Renal pelvis (tissue), 12 donors: Measurements from ENCODE around the gene STX1B. TPM values are rescaled to one million over a fixed set of nuclear protein-coding genes. Genes with fewer than 3 reads are reported as not detected.
"Not testable (repeated sequence)": the region's sequence is repeated elsewhere in the genome, so short reads cannot be mapped to it uniquely, and the experiment has no call there.

Experiments
- DNase-seq: peaks from one replicate; pipeline ENCODE4 v3.0.0-alpha.2; 2013
- long read RNA-seq, 16 experiments: transcript quantifications; one replicate each; lab custom pipeline, GENCODE V29; 2026
- polyA plus RNA-seq, 3 donors: library from polyadenylated mRNA; unstranded; fragments of 120-200 nt; gene quantifications; one replicate each; pipeline ENCODE4 v1.2.1, GENCODE V29; 2013; ENCODE audit not compliant: insufficient read length in 3 of 3

STX1B gene
- polyA plus RNA-seq, result 1 to 10 TPM; 1.2 to 2.2 (median 1.7) TPM
- long read RNA-seq, donor 1, result 0 reads
- long read RNA-seq, donor 2, result 0 reads
- long read RNA-seq, donor 3, result 0 reads
- long read RNA-seq, donor 4, result 0 reads
- long read RNA-seq, donor 5, result 0 reads
- long read RNA-seq, donor 6, result 0 reads
- long read RNA-seq, donor 7, result 0 reads
- long read RNA-seq, donor 8, result 0 reads
- long read RNA-seq, donor 9, result 0 reads
- long read RNA-seq, donor 10, result 0 reads
- long read RNA-seq, donor 11, full-length matches to known transcripts, result 1 of 1 reads
- long read RNA-seq, donor 11, partial matches to known transcripts, result 0 of 1 reads
- long read RNA-seq, donor 11, other reads (novel, unspliced or antisense), result 0 of 1 reads
- long read RNA-seq, donor 12, result 0 reads
- long read RNA-seq, donor 13, result 0 reads
- long read RNA-seq, donor 14, result 0 reads
- long read RNA-seq, donor 15, result 0 reads
- long read RNA-seq, donor 16, result 0 reads

- peak; percentile 54 for DNase-seq
Observed at GRCh38 chr16:31010585-31011325, at the start of gene STX1B. Gene STX1B, minus strand, starts transcription at chr16:31010638. Its CDS starts 242 bp downstream, at chr16:31010396.

GRCh38 chr16:31055613-31056012 is 45.2 kb upstream of the STX1B start:
- no peak for DNase-seq

GRCh38 chr16:31052114-31052513 is 41.7 kb upstream of the STX1B start:
- no peak for DNase-seq

- no peak for DNase-seq
Observed at GRCh38 chr16:31050280-31051030, 40.0 kb upstream of the STX1B start.

- no peak for DNase-seq
Observed at GRCh38 chr16:31043898-31044481, 33.6 kb upstream of the STX1B start.

GRCh38 chr16:31043352-31043751 is 32.9 kb upstream of the STX1B start:
- DNase-seq, result no peak

- DNase-seq, result no peak
Observed at GRCh38 chr16:31042866-31043265, 32.4 kb upstream of the STX1B start.

GRCh38 chr16:31038993-31039392 is 28.6 kb upstream of the STX1B start:
- DNase-seq, result no peak

GRCh38 chr16:31036691-31037090 is 26.3 kb upstream of the STX1B start:
- no peak for DNase-seq

GRCh38 chr16:31033709-31034492 is 23.5 kb upstream of the STX1B start:
- DNase-seq, result peak; percentile 76

GRCh38 chr16:31032736-31033708 is 22.6 kb upstream of the STX1B start, which contains the start of gene STX4:
Gene STX4, plus strand, starts transcription at chr16:31033558. Its CDS starts 248 bp downstream, at chr16:31033806.
- peak; percentile 96 for DNase-seq

- no peak for DNase-seq
Observed at GRCh38 chr16:31031276-31031675, 20.8 kb upstream of the STX1B start.

GRCh38 chr16:31029272-31029671 is 18.8 kb upstream of the STX1B start:
- no peak for DNase-seq

- no peak for DNase-seq
Observed at GRCh38 chr16:31025339-31025738, 14.9 kb upstream of the STX1B start.

- no peak for DNase-seq
Observed at GRCh38 chr16:31023627-31024226, 13.3 kb upstream of the STX1B start.

GRCh38 chr16:31023252-31023602 is 12.8 kb upstream of the STX1B start:
- DNase-seq, result no peak

GRCh38 chr16:31022544-31023251 is 12.3 kb upstream of the STX1B start:
- DNase-seq, result no peak

- DNase-seq, result no peak
Observed at GRCh38 chr16:31020536-31020935, 10.1 kb upstream of the STX1B start.

- DNase-seq, result not testable (repeated sequence)
Observed at GRCh38 chr16:31017756-31018155, 7.3 kb upstream of the STX1B start.
